Tibial artery (tissue), 4 donors: ENCODE measurements around the gene CRX.
"Not testable (repeated sequence)": the region's sequence is repeated elsewhere in the genome, so short reads cannot be mapped to it uniquely, and the experiment has no call there.

ENCODE experiments used
- DNase-seq, 2 donors: peaks; one replicate each; pipeline ENCODE4 v3.0.0-alpha.2; 2019
- H3K27ac ChIP-seq, 2 donors: fragments of 200-600 bp; sonication (generic) in 1 of 2; 1 replicate in 1 of 2; 2 replicates in 1 of 2; pipeline ENCODE4 v1.5.1; 2018 to 2019; ENCODE audit warnings: mild to moderate bottlenecking in 1 of 2
- H3K27me3 ChIP-seq, 2 donors: fragments of 200-600 bp; sonication (generic) in 1 of 2; one replicate each; pipeline versions ENCODE4 v1.5.1 to v1.6.0; 2016 to 2019
- H3K36me3 ChIP-seq, 3 donors: fragments of 200-600 bp; sonication (generic) in 2 of 3; one replicate each; pipeline ENCODE4 v1.5.1; 2016 to 2019; ENCODE audit warnings: mild to moderate bottlenecking in 2 of 3
- H3K4me1 ChIP-seq, 4 donors: fragments of 200-600 bp; sonication (generic) in 2 of 4; 1 replicate in 3 of 4; 2 replicates in 1 of 4; pipeline ENCODE4 v1.5.1; 2016 to 2019
- H3K4me3 ChIP-seq, 2 donors: fragments of 200-600 bp; sonication (generic) in 1 of 2; 1 replicate in 1 of 2; 2 replicates in 1 of 2; pipeline ENCODE4 v1.5.1; 2018 to 2019; ENCODE audit warnings: mild to moderate bottlenecking in 2 of 2
- H3K9me3 ChIP-seq, 3 donors: fragments of 200-600 bp; sonication (generic) in 1 of 3; one replicate each; pipeline ENCODE4 v1.5.1; 2016 to 2019
- CTCF ChIP-seq, 2 experiments: fragments of 200-600 bp in 1 of 2; fragments of 450-650 bp in 1 of 2; IDR thresholded peaks; one replicate each; pipeline ENCODE4 v1.5.1; 2017 to 2019; ENCODE audit warnings: antibody characterized with exemption in 2 of 2, mild to moderate bottlenecking in 1 of 2, moderate library complexity in 1 of 2
- intact Hi-C: fragments of 100-400 bp; cut with DNase I; formaldehyde crosslinking; loops from one replicate; pipeline ENCODE4 v1.15.0; 2023; ENCODE audit warnings: low total_unique reads

The CRX gene

DNA sequence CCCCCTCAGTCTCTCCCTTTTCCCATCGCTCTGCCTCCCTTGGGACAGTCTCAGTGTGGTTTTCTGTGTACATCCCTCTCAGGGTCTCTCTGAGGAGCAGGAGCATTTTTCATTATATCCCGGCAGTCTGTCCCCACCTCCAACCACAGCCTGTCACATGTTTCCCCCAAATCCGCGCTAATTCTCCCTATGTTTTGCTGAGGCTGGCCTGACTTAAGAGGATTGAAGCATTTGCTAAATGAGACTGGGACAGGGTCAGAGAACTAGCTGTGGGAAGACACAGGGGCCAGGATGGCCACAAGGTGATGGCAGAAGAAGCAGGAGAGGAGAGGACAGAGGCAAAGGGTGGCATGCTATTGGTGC lies 22.9 kb upstream of the CRX start:
- intact Hi-C loops = no loop called here
- peaks cover 0 to 8% (median 0%) of the 10 kb centered on the region in 4 donors for H3K4me1 ChIP-seq
- H3K27ac ChIP-seq = no peak overlapping the region
- peaks cover 0 to 2% (median 0%) of the 10 kb centered on the region in 3 donors for H3K9me3 ChIP-seq
- no peak for DNase-seq
- no peak for TF ChIP-seq CTCF (IDR thresholded peaks at IDR 0.05)
- H3K4me3 ChIP-seq = no peak overlapping the region
- H3K36me3 ChIP-seq = no peaks in the 10 kb centered on the region
- no peaks in the 10 kb centered on the region for H3K27me3 ChIP-seq

- no peaks in the 10 kb centered on the region for H3K36me3 ChIP-seq
- DNase-seq = no peak
- no peak for TF ChIP-seq CTCF (IDR thresholded peaks at IDR 0.05)
- H3K27me3 ChIP-seq = no peaks in the 10 kb centered on the region
- peaks cover 0 to 8% (median 0%) of the 10 kb centered on the region in 4 donors for H3K4me1 ChIP-seq
- H3K27ac ChIP-seq = no peak overlapping the region
- H3K4me3 ChIP-seq = no peak overlapping the region
- intact Hi-C loops = no loop called here
- H3K9me3 ChIP-seq = peaks cover 0 to 2% (median 0%) of the 10 kb centered on the region in 3 donors
Observed at GRCh38 chr19:47801270-47801669, 20.5 kb upstream of the CRX start.

DNA sequence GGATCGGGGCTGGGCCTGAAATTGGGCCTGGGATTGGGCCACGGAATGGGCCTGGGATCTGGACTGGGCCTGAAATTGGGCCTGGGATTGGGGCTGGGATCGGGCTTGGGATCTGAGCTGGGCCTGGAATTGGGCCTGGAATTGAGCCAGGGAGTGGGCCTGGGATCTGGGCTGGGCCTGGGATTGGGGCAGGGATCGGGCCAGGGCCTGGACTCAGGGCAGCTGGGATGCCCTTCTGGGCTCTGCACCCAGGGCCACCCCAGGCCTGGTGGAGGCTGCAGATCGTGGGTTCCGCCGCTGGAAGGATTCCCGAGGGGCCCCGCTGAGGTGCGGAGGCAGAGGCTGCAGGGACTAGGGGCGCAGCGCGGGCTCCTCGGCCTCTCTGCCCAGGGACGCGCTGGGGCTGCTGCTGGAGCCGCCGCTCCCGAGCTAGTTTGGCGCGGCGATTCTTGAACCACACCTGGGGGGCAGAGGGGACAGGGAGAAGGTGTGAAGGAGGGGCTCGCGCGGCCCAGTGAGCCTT lies 19.2 kb upstream of the CRX start:
- Histone ChIP-seq H3K27ac (no peak overlapping the region), H3K27me3 (no peaks in the 10 kb centered on the region)
- TF ChIP-seq CTCF (IDR thresholded peaks at IDR 0.05) = no peak

GRCh38 chr19:47803148-47803547 lies 18.6 kb upstream of the CRX start:
- H3K4me1 ChIP-seq, intact Hi-C loops, H3K36me3 ChIP-seq, DNase-seq, H3K27ac ChIP-seq, H3K27me3 ChIP-seq, H3K4me3 ChIP-seq, H3K9me3 ChIP-seq: not testable (repeated sequence)

More for the DNA sequence above, 19.2 kb upstream of the CRX start:
- peaks cover 0 to 2% (median 0%) of the 10 kb centered on the region in 3 donors for H3K9me3 ChIP-seq
- H3K4me3 ChIP-seq = no peak overlapping the region
- H3K4me1 ChIP-seq = no peaks in the 10 kb centered on the region
- DNase-seq = no peak
- H3K36me3 ChIP-seq = no peaks in the 10 kb centered on the region
- intact Hi-C loops = no loop called here

DNA sequence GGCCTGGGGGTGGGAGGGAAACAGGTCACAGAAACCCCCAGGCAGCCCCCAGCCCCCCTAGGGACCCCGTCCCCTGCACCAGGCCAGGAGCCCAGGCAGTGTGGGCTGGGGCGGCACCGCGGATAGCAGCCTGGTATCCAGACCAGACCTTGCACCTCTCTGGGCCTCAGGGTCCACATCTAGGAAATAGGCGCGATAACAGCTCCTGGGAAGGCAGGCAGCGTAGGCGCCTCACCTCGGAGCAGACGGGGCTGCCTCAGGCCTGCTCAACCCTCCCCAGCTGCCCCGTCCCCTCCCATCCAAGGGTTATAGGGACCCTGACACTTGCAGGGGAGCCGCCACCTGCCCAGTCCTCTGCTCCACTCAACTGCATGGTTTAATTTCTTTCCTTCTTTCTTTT lies 18.1 kb upstream of the CRX start:
- H3K27ac ChIP-seq, DNase-seq, H3K4me3 ChIP-seq, H3K36me3 ChIP-seq, H3K27me3 ChIP-seq, intact Hi-C loops, H3K4me1 ChIP-seq, H3K9me3 ChIP-seq: not testable (repeated sequence)

DNA sequence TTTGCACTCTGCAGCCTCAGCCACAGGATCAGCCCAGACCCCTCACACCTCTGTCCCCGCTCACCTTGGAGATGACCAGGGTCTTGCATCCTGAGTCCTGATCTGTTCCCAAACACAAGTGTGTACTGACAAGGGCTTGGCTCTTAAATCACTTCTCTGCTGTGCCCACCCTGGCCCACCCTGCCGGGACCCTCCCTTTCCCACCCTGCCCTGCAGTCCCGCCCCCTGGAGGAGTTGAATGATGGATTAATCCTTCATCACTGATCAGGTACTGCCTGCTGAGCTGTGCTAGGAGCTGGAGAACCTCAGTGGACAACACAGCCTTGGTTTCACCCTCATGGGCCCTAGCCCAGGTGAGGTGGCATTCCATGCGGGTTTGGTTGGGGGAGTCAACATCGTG lies 17.3 kb upstream of the CRX start, which contains the start of gene TPRX1:
TSS of gene TPRX1 (minus strand) at position 101 of the 400 bp plus-strand sequence. CDS start at position 89, 12 bp downstream.
- H3K27me3 ChIP-seq, intact Hi-C loops, H3K9me3 ChIP-seq, H3K4me1 ChIP-seq, H3K4me3 ChIP-seq, H3K27ac ChIP-seq, H3K36me3 ChIP-seq, DNase-seq: not testable (repeated sequence)

DNA sequence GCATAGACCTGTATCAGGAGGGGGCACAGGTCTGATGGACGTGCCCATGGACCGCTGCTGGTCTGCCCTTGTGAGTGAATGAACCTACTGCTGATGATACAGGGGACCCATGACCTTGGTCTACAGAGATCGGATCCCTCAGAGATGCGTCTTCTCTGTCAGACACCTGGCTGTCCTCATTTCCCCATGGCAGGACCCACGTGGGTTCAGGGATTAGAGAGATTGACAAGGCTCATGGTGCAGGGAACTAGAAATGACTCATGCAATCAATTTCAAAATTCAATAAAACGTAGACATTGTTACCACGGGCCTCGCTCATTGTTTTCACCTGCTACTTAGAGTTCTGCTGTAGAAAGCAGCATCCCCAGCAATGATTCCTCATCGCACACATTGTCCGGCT lies 16.4 kb upstream of the CRX start:
- H3K4me1 ChIP-seq = no peaks in the 10 kb centered on the region
- no peaks in the 10 kb centered on the region for H3K36me3 ChIP-seq
- no peak overlapping the region for H3K4me3 ChIP-seq
- TF ChIP-seq CTCF (IDR thresholded peaks at IDR 0.05) = no peak
- peaks cover 0 to 2% (median 0%) of the 10 kb centered on the region in 3 donors for H3K9me3 ChIP-seq
- H3K27ac ChIP-seq = no peak overlapping the region
- intact Hi-C loops = no loop called here
- DNase-seq = no peak
- no peaks in the 10 kb centered on the region for H3K27me3 ChIP-seq
